ENCODE measurements around the gene CEP131. TPM values are rescaled to one million over a fixed set of nuclear protein-coding genes. Genes with fewer than 3 reads are reported as not detected.

Gene CEP131
- total RNA-seq, 2 donors from 2014 or later, result 2.9 to 5.0 TPM

GRCh38 chr17:81253358-81254131 lies 30.8 kb upstream of the CEP131 start:
- intact Hi-C loops (cut with DNase I), result loop anchor here (5.0 to 10.0 kb wide), 4 partner anchors 141 to 351 kb away; partner anchors contain the start of gene BAHCC1 (in 2 of the 2)
- DNase-seq (ENCODE audit: low spot score), result no peak

GRCh38 chr17:81252987-81253329 lies 30.2 kb upstream of the CEP131 start:
- intact Hi-C loops (cut with DNase I), result loop anchor here (5.0 to 10.0 kb wide), 4 partner anchors 142 to 352 kb away; partner anchors contain the start of gene BAHCC1 (in 2 of the 2)
- DNase-seq (ENCODE audit: low spot score), result no peak

- DNase-seq (ENCODE audit: low spot score), result no peak
- intact Hi-C loops (cut with DNase I), result loop anchor here (5.0 to 10.0 kb wide), 4 partner anchors 142 to 352 kb away; partner anchors contain the start of gene BAHCC1 (in 2 of the 2)
Observed at GRCh38 chr17:81252326-81252986, 29.7 kb upstream of the CEP131 start.

- intact Hi-C loops (cut with DNase I), result loop anchor here (5.0 to 10.0 kb wide), 4 partner anchors 143 to 353 kb away; partner anchors contain the start of gene BAHCC1 (in 2 of the 2)
- DNase-seq (ENCODE audit: low spot score), result no peak
Observed at GRCh38 chr17:81251709-81252301, 29.0 kb upstream of the CEP131 start.

GRCh38 chr17:81251094-81251708 lies 28.4 kb upstream of the CEP131 start:
- no peak for DNase-seq (ENCODE audit: low spot score)
- intact Hi-C loops (cut with DNase I), result loop anchor here (5.0 to 10.0 kb wide), 4 partner anchors 144 to 354 kb away; partner anchors contain the start of gene BAHCC1 (in 2 of the 2)

GRCh38 chr17:81250286-81251093 lies 27.7 kb upstream of the CEP131 start:
- DNase-seq (ENCODE audit: low spot score), result no peak
- intact Hi-C loops (cut with DNase I), result loop anchor here (5.0 to 10.0 kb wide), 4 partner anchors 144 to 354 kb away; partner anchors contain the start of gene BAHCC1 (in 2 of the 2)

GRCh38 chr17:81249223-81250040 lies 26.7 kb upstream of the CEP131 start:
- intact Hi-C loops (cut with DNase I), result loop anchor here (5.0 to 10.0 kb wide), 5 partner anchors 105 to 355 kb away; partner anchors contain the start of gene BAHCC1 (in 2 of the 2)
- no peak for DNase-seq (ENCODE audit: low spot score)

- DNase-seq (ENCODE audit: low spot score), result no peak
- intact Hi-C loops (cut with DNase I), result loop anchor here in 1 of 2 donors (10.0 kb wide), 1 partner anchor 104 kb away; no protein-coding TSS in a partner anchor
Observed at GRCh38 chr17:81248649-81249048, 25.9 kb upstream of the CEP131 start.

GRCh38 chr17:81247339-81247990 lies 24.7 kb upstream of the CEP131 start:
- no peak for DNase-seq (ENCODE audit: low spot score)

GRCh38 chr17:81246679-81247338 lies 24.0 kb upstream of the CEP131 start:
- DNase-seq (ENCODE audit: low spot score), result no peak

More at GRCh38 chr17:81247339-81247990, 24.7 kb upstream of the CEP131 start:
- intact Hi-C loops (cut with DNase I), result loop anchor here in 1 of 2 donors (10.0 kb wide), 1 partner anchor 103 kb away; no protein-coding TSS in a partner anchor

GRCh38 chr17:81246343-81246670 lies 23.5 kb upstream of the CEP131 start:
- intact Hi-C loops (cut with DNase I), result loop anchor here in 1 of 2 donors (10.0 kb wide), 1 partner anchor 102 kb away; no protein-coding TSS in a partner anchor
- DNase-seq (ENCODE audit: low spot score), result no peak

More at GRCh38 chr17:81246679-81247338, 24.0 kb upstream of the CEP131 start:
- intact Hi-C loops (cut with DNase I), result loop anchor here in 1 of 2 donors (10.0 kb wide), 1 partner anchor 102 kb away; no protein-coding TSS in a partner anchor

GRCh38 chr17:81245665-81246342 lies 23.0 kb upstream of the CEP131 start:
- intact Hi-C loops (cut with DNase I), result loop anchor here in 1 of 2 donors (10.0 kb wide), 1 partner anchor 101 kb away; no protein-coding TSS in a partner anchor
- DNase-seq (ENCODE audit: low spot score), result no peak

GRCh38 chr17:81245024-81245664 lies 22.4 kb upstream of the CEP131 start:
- no peak for DNase-seq (ENCODE audit: low spot score)
- intact Hi-C loops (cut with DNase I), result loop anchor here in 1 of 2 donors (10.0 kb wide), 1 partner anchor 100 kb away; no protein-coding TSS in a partner anchor

- intact Hi-C loops (cut with DNase I), result loop anchor here (5.0 to 10.0 kb wide), 2 partner anchors 100 to 102 kb away; no protein-coding TSS in a partner anchor
- DNase-seq (ENCODE audit: low spot score), result no peak
Observed at GRCh38 chr17:81244358-81245023, 21.7 kb upstream of the CEP131 start.

- intact Hi-C loops (cut with DNase I), result loop anchor here (5.0 to 10.0 kb wide), 2 partner anchors 98 to 101 kb away; no protein-coding TSS in a partner anchor
Observed at GRCh38 chr17:81243333-81243664, 20.5 kb upstream of the CEP131 start.

More at GRCh38 chr17:81243333-81243664, 20.5 kb upstream of the CEP131 start:
- DNase-seq (ENCODE audit: low spot score), result no peak
